GM18519 (cell line): Measurements from ENCODE around the gene SINHCAF.
A peak's percentile ranks its signal among the peaks of the same experiment; 100 is the strongest.
"Not testable (repeated sequence)": the region's sequence is repeated elsewhere in the genome, so short reads cannot be mapped to it uniquely, and the experiment has no call there.

Experiments
- ATAC-seq: cut with Tn5 transposase; IDR thresholded peaks from one replicate; pipeline ENCODE4 v1.9.1; 2021; ENCODE audit warnings: mild to moderate bottlenecking, moderate library complexity; ENCODE audit not compliant: unreplicated experiment, low FRiP score

The SINHCAF gene

DNA sequence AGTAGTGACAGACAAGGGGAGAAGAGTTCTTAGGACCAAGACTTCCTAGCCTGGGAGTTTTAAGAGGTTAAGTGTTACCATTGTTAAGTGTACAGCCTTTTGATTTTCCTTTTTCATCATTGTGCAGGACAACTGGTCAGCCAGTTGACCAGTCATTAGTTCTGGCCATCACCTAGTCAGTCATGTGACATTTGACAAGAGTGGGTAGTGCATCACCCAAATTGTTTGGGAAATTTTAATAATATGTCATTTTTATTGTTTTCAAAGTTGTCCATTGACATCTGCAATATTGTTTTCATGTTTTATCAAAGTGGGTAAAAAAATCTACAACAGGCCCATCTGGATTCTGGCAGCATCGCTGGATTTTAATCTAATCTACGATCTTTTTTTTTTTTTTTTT is 15.5 kb downstream of the SINHCAF start:
- ATAC-seq = no peak

GRCh38 chr12:31309279-31309678 is 16.7 kb downstream of the SINHCAF start:
- no peak for ATAC-seq

GRCh38 chr12:31308116-31308515 is 17.8 kb downstream of the SINHCAF start:
- ATAC-seq = no peak

GRCh38 chr12:31306866-31307265 is 19.1 kb downstream of the SINHCAF start:
- ATAC-seq = no peak

DNA sequence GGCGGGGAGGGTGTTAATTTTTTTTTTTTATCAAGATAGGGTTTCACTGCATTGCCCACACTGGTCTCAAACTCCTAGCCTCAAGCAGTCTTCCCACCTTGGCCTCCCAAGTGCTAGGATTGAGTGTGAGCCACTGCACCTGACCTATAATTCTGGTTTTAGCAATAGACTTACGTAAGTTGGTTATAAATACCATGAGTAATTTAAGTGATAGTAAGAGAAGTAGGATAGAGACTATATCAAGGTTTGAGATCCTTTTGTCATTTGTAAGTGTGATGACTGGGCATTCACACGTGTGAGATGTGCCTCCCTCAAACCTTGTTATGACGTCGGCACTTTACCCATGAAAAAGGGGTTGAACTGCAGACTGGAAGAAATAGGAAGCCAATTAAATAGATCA is 22.5 kb downstream of the SINHCAF start:
- ATAC-seq = no peak

- ATAC-seq = no peak
Measured at GRCh38 chr12:31301311-31301710, 24.6 kb downstream of the SINHCAF start.

DNA sequence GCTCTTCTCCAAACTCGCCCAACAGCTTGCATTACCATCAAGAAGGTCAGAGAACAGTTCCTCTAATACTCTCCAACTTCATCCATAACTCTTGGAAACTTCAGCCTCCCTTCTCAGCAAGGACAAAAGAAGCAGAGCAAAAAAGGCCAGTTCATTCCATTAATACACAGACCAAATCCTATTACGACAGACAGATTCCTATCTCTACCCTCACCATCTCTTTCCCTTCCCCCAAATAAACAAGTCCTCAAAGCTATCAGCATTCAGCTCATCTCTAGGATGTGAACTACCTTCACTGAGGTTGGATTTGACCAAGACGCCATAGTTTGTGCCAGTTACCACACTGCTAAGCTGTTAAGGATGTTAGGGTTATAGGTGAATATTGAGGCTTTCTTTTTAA is 25.2 kb downstream of the SINHCAF start:
- no peak for ATAC-seq

GRCh38 chr12:31300341-31300740 is 25.6 kb downstream of the SINHCAF start:
- ATAC-seq = no peak

- peak; percentile 6 for ATAC-seq
Measured at GRCh38 chr12:31298922-31299321, 27.0 kb downstream of the SINHCAF start.

DNA sequence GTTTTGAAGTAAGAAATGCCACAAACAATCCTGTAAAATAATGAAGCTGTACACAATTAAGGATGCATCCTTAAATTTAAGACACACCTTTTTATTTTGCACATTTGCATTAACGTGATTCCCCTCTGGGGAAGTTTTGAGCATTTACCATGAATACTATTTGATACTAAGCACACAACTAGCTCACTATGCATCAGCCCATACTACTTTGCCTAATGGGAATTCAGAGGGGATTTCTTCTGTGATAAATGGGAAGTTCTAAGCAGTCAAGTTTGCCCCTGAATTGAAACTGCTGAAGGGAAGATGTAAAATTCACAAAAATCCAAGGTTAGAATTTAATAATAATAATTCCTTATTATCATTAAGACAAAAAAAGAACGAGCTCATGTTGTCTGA is 27.4 kb downstream of the SINHCAF start:
- ATAC-seq = peak; percentile 21

DNA sequence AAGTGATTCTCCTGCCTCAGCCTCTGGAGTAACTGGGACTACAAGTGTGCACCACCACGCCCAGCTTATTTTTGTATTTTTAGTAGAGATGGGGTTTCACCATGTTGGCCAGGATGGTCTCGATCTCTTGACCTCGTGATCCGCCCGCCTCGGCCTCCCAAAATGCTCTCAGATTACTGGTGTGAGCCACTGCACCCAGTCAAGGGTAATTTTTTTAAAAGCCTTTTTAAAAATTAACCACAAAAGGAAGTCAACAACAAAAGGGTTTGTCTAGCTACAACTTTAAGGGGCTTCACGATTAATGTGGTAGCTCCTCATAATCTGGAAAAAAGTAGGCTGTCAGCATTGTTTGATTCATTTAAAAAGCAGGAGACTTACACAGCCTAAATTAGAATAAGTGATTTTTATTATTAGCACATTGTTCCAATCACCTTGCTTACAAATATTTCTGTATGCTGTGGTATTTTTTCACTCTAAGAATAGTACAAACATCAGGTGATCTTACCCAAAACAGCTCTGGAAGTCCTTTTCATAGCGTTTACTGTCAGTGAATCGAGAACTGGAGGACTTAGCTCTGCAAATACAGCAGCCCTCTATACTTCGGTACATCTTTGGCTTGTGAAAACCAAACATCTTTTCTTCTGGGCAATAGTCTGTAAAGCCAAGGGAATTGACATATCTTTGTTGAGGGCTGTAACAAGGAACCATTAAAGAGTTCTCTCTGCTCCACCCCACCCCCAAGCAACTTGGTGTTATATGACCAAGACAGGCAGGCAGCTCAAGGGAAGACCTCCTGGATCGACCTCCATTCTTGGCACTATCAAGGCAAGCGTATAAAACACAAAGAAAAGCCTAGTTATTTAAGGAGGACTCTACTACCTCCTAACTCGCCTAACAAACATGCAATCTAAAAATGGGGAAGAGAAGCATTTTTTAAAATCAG is 28.1 kb downstream of the SINHCAF start:
- ATAC-seq = peak; percentile 29

- ATAC-seq = no peak
Measured at GRCh38 chr12:31289441-31289840, 36.5 kb downstream of the SINHCAF start.

DNA sequence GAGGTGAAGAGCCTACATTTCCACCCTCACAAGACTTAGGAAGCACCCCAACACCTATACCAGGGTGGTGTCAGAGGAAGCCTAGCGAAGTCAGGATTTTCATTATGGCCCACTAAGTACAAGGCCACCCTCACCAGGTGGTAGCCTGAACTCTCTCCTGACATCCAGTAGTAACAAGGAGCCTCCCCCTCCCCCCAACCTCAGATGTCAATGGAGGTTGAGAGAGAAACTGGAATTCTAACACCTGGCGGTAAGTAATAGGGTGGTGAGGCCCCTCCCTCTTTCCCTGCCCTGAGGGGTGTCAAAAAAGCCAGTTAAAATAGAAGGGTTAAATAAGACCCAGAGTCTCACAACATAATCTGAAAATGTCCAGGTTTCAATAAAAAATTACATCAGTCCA is 37.6 kb downstream of the SINHCAF start:
- no peak for ATAC-seq

DNA sequence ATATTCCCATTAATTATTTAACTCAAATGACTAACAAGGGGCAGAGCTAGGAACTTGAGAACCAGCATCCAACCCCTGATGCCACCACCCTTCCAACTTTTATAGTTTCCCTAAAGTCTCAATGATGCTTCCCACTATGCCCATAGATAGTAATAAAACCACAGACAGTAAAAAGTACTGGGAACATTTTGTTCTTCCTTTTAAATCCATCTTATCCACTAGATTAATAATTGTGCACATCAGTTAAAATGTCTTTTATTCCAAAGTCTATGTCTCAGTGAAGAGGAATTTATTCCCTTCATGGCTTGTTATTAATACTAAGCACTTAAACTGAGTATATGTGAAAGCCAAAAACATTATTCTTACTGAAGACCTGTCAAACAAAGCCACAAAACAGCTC is 45.8 kb downstream of the SINHCAF start:
- ATAC-seq = no peak

DNA sequence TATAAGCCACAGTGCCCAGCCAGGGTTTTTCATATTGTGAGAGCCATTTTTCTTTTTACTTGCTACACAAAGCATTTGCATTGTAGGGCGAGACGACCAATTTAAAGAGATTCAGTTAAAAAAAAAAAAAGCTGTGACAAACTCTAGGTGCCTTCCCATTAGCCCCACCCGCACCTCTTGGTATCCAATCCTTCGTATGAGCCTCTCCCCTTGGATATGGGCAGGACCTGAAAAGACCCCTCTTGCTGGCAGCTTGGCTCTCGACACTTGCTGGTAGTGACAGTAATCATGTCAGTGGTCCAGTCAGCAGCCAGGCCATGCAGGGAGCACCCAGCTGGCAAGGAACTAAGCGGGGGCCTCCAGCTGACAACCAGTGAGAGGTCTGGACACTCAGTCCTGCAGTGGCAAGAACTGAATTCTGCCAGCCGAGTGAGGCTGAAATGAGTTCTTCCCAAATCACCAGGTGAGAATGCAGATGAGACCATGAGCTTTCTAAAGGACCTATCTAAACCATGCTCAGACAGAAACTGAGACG is 46.5 kb downstream of the SINHCAF start:
- ATAC-seq = no peak

- ATAC-seq = no peak
Measured at GRCh38 chr12:31278832-31279231, 47.1 kb downstream of the SINHCAF start.

GRCh38 chr12:31278424-31278823 is 47.5 kb downstream of the SINHCAF start:
- ATAC-seq = no peak

DNA sequence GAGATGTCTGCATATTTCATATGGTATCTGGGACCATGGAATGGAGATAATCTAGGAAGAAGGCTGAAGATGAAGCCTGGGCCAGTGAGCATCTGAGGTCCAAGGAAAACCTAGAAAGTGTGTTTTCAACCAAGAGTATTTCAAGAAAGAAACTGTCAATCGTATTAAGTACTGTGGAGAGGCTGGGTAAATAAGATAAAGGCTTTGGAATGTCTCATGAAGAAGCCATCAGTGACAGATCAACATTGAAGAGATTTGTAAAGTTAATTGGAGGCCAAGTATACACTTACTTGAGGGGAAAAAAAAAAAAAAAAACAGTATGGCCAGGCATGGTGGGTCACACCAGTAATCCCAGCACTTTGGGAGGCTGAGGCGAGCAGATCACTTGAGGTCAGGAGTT is 48.9 kb downstream of the SINHCAF start:
- ATAC-seq = no peak

- ATAC-seq = no peak
Measured at GRCh38 chr12:31275491-31275890, 50.5 kb downstream of the SINHCAF start.

DNA sequence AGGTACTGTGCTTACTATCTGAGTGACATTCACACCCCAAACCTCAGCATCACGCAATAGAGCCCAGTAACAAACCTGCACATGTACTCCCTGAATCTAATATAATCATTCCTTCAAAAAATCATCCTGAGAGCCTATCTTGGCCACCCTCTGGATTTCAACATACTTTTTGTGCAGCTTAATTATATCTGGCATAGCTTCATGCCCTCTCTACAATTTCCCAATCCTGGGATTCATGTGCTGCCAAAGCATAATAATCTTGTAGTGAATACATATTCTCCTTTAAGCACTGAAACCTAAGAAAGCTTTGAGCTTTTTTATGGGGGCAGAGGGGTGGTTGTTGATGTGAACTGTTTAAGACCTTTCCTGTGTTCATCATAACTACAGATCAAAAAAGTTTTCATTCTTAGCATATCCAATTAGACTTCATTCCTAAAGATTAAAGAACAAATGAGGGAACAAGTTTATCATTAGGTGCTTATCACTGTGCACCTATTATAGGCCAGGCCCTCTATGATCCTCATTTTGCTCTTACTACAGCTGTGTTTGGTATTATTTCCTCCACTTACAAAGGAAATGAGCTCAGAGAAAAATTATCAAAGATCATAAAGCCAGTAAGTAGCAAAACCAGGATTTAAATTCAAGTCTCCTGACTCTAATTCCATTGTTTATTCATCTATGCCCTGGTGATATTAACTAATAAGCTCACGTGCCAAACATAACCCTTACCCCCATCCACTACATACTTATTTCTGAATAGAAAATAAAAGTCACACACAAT is 51.2 kb downstream of the SINHCAF start:
- ATAC-seq = no peak

DNA sequence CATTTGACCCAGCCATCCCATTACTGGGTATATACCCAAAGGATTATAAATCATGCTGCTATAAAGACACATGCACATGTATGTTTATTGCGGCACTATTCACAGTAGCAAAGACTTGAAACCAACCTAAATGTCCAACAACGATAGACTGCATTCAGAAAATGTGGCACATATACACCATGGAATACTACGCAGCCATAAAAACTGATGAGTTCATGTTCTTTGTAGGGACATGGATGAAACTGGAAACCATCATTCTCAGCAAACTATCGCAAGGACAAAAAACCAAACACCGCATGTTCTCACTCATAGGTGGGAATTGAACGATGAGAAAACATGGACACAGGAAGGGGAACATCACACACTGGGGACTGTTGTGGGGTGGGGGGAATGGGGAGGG is 52.2 kb downstream of the SINHCAF start:
- ATAC-seq = not testable (repeated sequence)
